Measurements from ENCODE around the gene COL6A1.
"Not testable (repeated sequence)": the region's sequence is repeated elsewhere in the genome, so short reads cannot be mapped to it uniquely, and the experiment has no call there.

Gene COL6A1

GRCh38 chr21:46000182-46000730 lies 18.7 kb downstream of the COL6A1 start:
- Mint-ChIP-seq H3K36me3 (no peaks in the 10 kb centered on the region), H3K4me1 (no peaks in the 10 kb centered on the region), H3K27me3 (no peaks in the 10 kb centered on the region), H3K4me3 (no peak overlapping the region), H3K9me3 (no peaks in the 10 kb centered on the region), H3K27ac (no peak overlapping the region)

- Mint-ChIP-seq H3K36me3 (no peaks in the 10 kb centered on the region), H3K4me1 (no peaks in the 10 kb centered on the region), H3K9me3 (no peaks in the 10 kb centered on the region), H3K27ac (no peak overlapping the region), H3K4me3 (no peak overlapping the region), H3K27me3 (no peaks in the 10 kb centered on the region)
These were observed 19.4 kb downstream of the COL6A1 start for GRCh38 chr21:46000731-46001641.

- H3K27ac Mint-ChIP-seq = no peak overlapping the region
- no peaks in the 10 kb centered on the region for H3K36me3 Mint-ChIP-seq
- H3K4me3 Mint-ChIP-seq = no peak overlapping the region
- no peaks in the 10 kb centered on the region for H3K9me3 Mint-ChIP-seq
- no peaks in the 10 kb centered on the region for H3K27me3 Mint-ChIP-seq
- H3K4me1 Mint-ChIP-seq = no peaks in the 10 kb centered on the region
These were observed 20.5 kb downstream of the COL6A1 start for GRCh38 chr21:46001821-46002681.

GRCh38 chr21:46002841-46003574 lies 21.4 kb downstream of the COL6A1 start:
- Mint-ChIP-seq H3K36me3 (no peaks in the 10 kb centered on the region), H3K27ac (no peak overlapping the region), H3K4me3 (no peak overlapping the region), H3K9me3 (no peaks in the 10 kb centered on the region), H3K27me3 (no peaks in the 10 kb centered on the region), H3K4me1 (no peaks in the 10 kb centered on the region)

- Mint-ChIP-seq H3K4me3 (no peak overlapping the region), H3K36me3 (no peaks in the 10 kb centered on the region), H3K27me3 (no peaks in the 10 kb centered on the region), H3K4me1 (no peaks in the 10 kb centered on the region), H3K27ac (no peak overlapping the region), H3K9me3 (no peaks in the 10 kb centered on the region)
These were observed 22.0 kb downstream of the COL6A1 start for GRCh38 chr21:46003575-46004007.

GRCh38 chr21:46004168-46004861 lies 22.7 kb downstream of the COL6A1 start:
- Mint-ChIP-seq H3K27me3 (no peaks in the 10 kb centered on the region), H3K4me3 (no peak overlapping the region), H3K9me3 (no peaks in the 10 kb centered on the region), H3K27ac (no peak overlapping the region), H3K4me1 (no peaks in the 10 kb centered on the region), H3K36me3 (no peaks in the 10 kb centered on the region)

- Mint-ChIP-seq H3K4me3 (no peak overlapping the region), H3K27me3 (no peaks in the 10 kb centered on the region), H3K4me1 (no peaks in the 10 kb centered on the region), H3K36me3 (no peaks in the 10 kb centered on the region), H3K27ac (no peak overlapping the region), H3K9me3 (no peaks in the 10 kb centered on the region)
These were observed 23.5 kb downstream of the COL6A1 start for GRCh38 chr21:46005081-46005480.

GRCh38 chr21:46005481-46005881 lies 23.9 kb downstream of the COL6A1 start:
- no peaks in the 10 kb centered on the region for H3K9me3 Mint-ChIP-seq
- H3K4me1 Mint-ChIP-seq = no peaks in the 10 kb centered on the region
- H3K4me3 Mint-ChIP-seq = no peak overlapping the region
- no peak overlapping the region for H3K27ac Mint-ChIP-seq
- H3K27me3 Mint-ChIP-seq = no peaks in the 10 kb centered on the region
- H3K36me3 Mint-ChIP-seq = no peaks in the 10 kb centered on the region

- H3K4me3 Mint-ChIP-seq, H3K9me3 Mint-ChIP-seq, H3K27ac Mint-ChIP-seq, H3K36me3 Mint-ChIP-seq, H3K4me1 Mint-ChIP-seq, H3K27me3 Mint-ChIP-seq: not testable (repeated sequence)
These were observed 24.4 kb downstream of the COL6A1 start for GRCh38 chr21:46005894-46006546.

GRCh38 chr21:46006547-46007491 lies 25.2 kb downstream of the COL6A1 start:
- Mint-ChIP-seq H3K27me3 (no peaks in the 10 kb centered on the region), H3K27ac (no peak overlapping the region), H3K4me1 (no peaks in the 10 kb centered on the region), H3K36me3 (no peaks in the 10 kb centered on the region), H3K4me3 (no peak overlapping the region), H3K9me3 (no peaks in the 10 kb centered on the region)

GRCh38 chr21:46007492-46007868 lies 25.9 kb downstream of the COL6A1 start:
- H3K4me1 Mint-ChIP-seq = no peaks in the 10 kb centered on the region

GRCh38 chr21:46008893-46009621 lies 27.5 kb downstream of the COL6A1 start:
- no peaks in the 10 kb centered on the region for H3K4me1 Mint-ChIP-seq
- no peaks in the 10 kb centered on the region for H3K36me3 Mint-ChIP-seq
- no peak overlapping the region for H3K4me3 Mint-ChIP-seq
- peaks cover 2% of the 10 kb centered on the region for H3K27me3 Mint-ChIP-seq
- H3K27ac Mint-ChIP-seq = no peak overlapping the region
- no peaks in the 10 kb centered on the region for H3K9me3 Mint-ChIP-seq

More at GRCh38 chr21:46007492-46007868, 25.9 kb downstream of the COL6A1 start:
- no peak overlapping the region for H3K4me3 Mint-ChIP-seq
- H3K36me3 Mint-ChIP-seq = no peaks in the 10 kb centered on the region
- H3K27ac Mint-ChIP-seq = no peak overlapping the region
- H3K9me3 Mint-ChIP-seq = no peaks in the 10 kb centered on the region
- no peaks in the 10 kb centered on the region for H3K27me3 Mint-ChIP-seq
